ENCODE data around the gene ACO2. TPM values are rescaled to one million over a fixed set of nuclear protein-coding genes. Genes with fewer than 3 reads are reported as not detected.
A peak's percentile ranks its signal among the peaks of the same experiment; 100 is the strongest.
"Not testable (repeated sequence)": the region's sequence is repeated elsewhere in the genome, so short reads cannot be mapped to it uniquely, and the experiment has no call there.

The ACO2 gene
- total RNA-seq, 2 experiments from 2014 or later = 96.5 to 97.7 TPM

- TF ChIP-seq CTCF (IDR thresholded peaks at IDR 0.05) = no peak
- CTCF ChIA-PET = interaction anchor here (1.6 kb wide), 1 partner anchor 45 kb away, joined by 7 read pairs; no protein-coding TSS in a partner anchor
- ATAC-seq = peak; percentile 67
- peak; percentile 95 for DNase-seq
- peaks cover 14% of the 10 kb centered on the region for H3K36me3 Mint-ChIP-seq (ENCODE audit: low read depth)
- H3K9me3 Mint-ChIP-seq = no peaks in the 10 kb centered on the region
- intact Hi-C loops (cut with micrococcal nuclease) = no loop called here
- H3K4me1 Mint-ChIP-seq (ENCODE audit: low read depth) = peaks cover 10% of the 10 kb centered on the region
- peak overlapping the region; percentile 90 for H3K4me3 Mint-ChIP-seq
- H3K27me3 Mint-ChIP-seq = no peaks in the 10 kb centered on the region
- peak overlapping the region; percentile 99 for H3K27ac Mint-ChIP-seq
- POLR2A ChIA-PET = interaction anchor here (0.6 to 14.3 kb wide), 10 partner anchors 10 to 1030 kb away, joined by 3 to 238 read pairs (median 6); partner anchors contain the start of genes ACO2, DESI1, PHF5A and RANGAP1
Observed at GRCh38 chr22:41448189-41448808, 20.6 kb upstream of the ACO2 start.

- ChIA-PET POLR2A (interaction anchor here (0.6 to 6.3 kb wide), 3 partner anchors 11 to 16 kb away, joined by 3 to 53 read pairs (median 22); partner anchors contain the start of genes ACO2, PHF5A and TOB2), CTCF (interaction anchor here (2.8 kb wide), 1 partner anchor 54 kb away, joined by 8 read pairs; no protein-coding TSS in a partner anchor)
- no peak for DNase-seq
- Mint-ChIP-seq H3K9me3 (no peaks in the 10 kb centered on the region), H3K27ac (peak overlapping the region; percentile 54), H3K4me1 (ENCODE audit: low read depth) (peaks cover 6% of the 10 kb centered on the region), H3K36me3 (ENCODE audit: low read depth) (peaks cover 32% of the 10 kb centered on the region), H3K4me3 (no peak overlapping the region), H3K27me3 (no peaks in the 10 kb centered on the region)
- TF ChIP-seq CTCF (IDR thresholded peaks at IDR 0.05) = no peak
- ATAC-seq = no peak
- intact Hi-C loops (cut with micrococcal nuclease) = no loop called here
Observed at GRCh38 chr22:41458161-41458728, 10.7 kb upstream of the ACO2 start.

- intact Hi-C loops (cut with micrococcal nuclease) = no loop called here
- no peak for TF ChIP-seq CTCF (IDR thresholded peaks at IDR 0.05)
- H3K27ac Mint-ChIP-seq = peak overlapping the region; percentile 30
- ChIA-PET CTCF (interaction anchor here (1.2 kb wide), 1 partner anchor 73 kb away, joined by 3 read pairs; no protein-coding TSS in a partner anchor), POLR2A (interaction anchor here (0.7 to 6.3 kb wide), 3 partner anchors 9 to 27 kb away, joined by 3 to 53 read pairs (median 22); partner anchors contain the start of genes ACO2, PHF5A and TOB2)
- no peak overlapping the region for H3K4me3 Mint-ChIP-seq
- no peaks in the 10 kb centered on the region for H3K27me3 Mint-ChIP-seq
- no peak for ATAC-seq
- H3K36me3 Mint-ChIP-seq (ENCODE audit: low read depth) = peaks cover 38% of the 10 kb centered on the region
- no peak for DNase-seq
- no peaks in the 10 kb centered on the region for H3K9me3 Mint-ChIP-seq
- H3K4me1 Mint-ChIP-seq (ENCODE audit: low read depth) = peaks cover 10% of the 10 kb centered on the region
Observed at GRCh38 chr22:41459431-41459830, 9.5 kb upstream of the ACO2 start.

- Mint-ChIP-seq H3K4me1 (ENCODE audit: low read depth) (peaks cover 16% of the 10 kb centered on the region), H3K36me3 (ENCODE audit: low read depth) (peaks cover 45% of the 10 kb centered on the region)
- intact Hi-C loops (cut with micrococcal nuclease); H3K27ac Mint-ChIP-seq; H3K4me3 Mint-ChIP-seq; H3K27me3 Mint-ChIP-seq; DNase-seq; H3K9me3 Mint-ChIP-seq; ATAC-seq: not testable (repeated sequence)
- ChIA-PET POLR2A (interaction anchor here (0.6 to 6.3 kb wide), 3 partner anchors 9 to 739 kb away, joined by 3 to 53 read pairs (median 22); partner anchors contain the start of genes ACO2, PHF5A and TOB2), CTCF (interaction anchor here (1.2 kb wide), 1 partner anchor 73 kb away, joined by 3 read pairs; no protein-coding TSS in a partner anchor)
Observed at GRCh38 chr22:41460071-41460470, 8.8 kb upstream of the ACO2 start.

- H3K4me3 Mint-ChIP-seq = no peak overlapping the region
- DNase-seq (no peak), ATAC-seq (no peak)
- no peak overlapping the region for H3K27ac Mint-ChIP-seq
- intact Hi-C loops (cut with micrococcal nuclease) = no loop called here
- H3K27me3 Mint-ChIP-seq = no peaks in the 10 kb centered on the region
- H3K4me1 Mint-ChIP-seq (ENCODE audit: low read depth) = peaks cover 21% of the 10 kb centered on the region
- peaks cover 54% of the 10 kb centered on the region for H3K36me3 Mint-ChIP-seq (ENCODE audit: low read depth)
- no peak for TF ChIP-seq CTCF (IDR thresholded peaks at IDR 0.05)
- CTCF ChIA-PET = interaction anchor here (1.6 kb wide), 1 partner anchor 58 kb away, joined by 7 read pairs; no protein-coding TSS in a partner anchor
- H3K9me3 Mint-ChIP-seq = no peaks in the 10 kb centered on the region
- POLR2A ChIA-PET = interaction anchor here (0.7 to 13.9 kb wide), 4 partner anchors 11 to 125 kb away, joined by 4 to 238 read pairs (median 5); partner anchors contain the start of gene TOB2
Observed at GRCh38 chr22:41461901-41462300, 7.0 kb upstream of the ACO2 start.
